NCI-H2196 treated with DMSO at 0.1 percent for 48 hours (cell line): Measurements from ENCODE around the gene GRM7.

Experiments
- DNase-seq: peaks from one replicate; lab custom pipeline; 2025; ENCODE audit not compliant: unreplicated experiment; lab: John Stamatoyannopoulos, UW

GRM7 gene

DNA sequence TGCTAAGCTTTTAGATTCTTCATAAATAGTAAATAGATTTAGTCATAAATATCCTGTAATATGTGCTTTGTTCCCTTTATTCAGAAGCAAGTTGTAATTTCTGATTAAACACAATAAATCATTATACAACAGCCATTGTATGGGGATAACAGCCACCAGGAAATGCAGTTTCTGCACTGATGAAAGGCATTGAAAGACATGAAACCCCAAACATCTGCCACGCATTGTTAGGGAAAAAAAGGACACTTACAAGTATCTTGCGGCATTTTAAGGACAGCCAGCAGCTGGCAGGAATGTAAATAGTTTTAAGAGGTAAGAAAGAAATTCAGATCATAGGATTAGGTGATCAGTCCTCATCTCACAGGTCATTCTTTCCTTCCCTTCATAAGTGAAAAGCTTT, 839.6 kb downstream of the GRM7 start:
- DNase-seq = no peak

DNA sequence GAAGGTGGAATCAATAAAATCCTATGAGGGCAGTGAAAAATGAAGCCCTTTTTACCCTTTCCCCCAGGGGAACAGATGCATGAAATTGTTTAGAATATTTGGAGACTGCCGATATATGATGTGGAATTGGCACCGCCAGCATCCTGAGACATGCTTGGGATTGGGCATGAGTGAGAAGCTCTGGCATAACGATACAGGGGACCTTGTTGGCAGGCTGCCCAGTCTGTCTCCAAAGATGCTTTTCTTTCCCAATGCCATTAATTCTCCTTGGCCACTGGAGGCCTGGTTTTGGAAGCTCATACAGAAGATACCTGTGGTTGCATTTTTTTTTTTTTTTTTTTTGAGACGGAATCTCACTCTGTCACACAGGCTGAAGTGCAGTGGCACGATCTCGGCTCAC, 840.1 kb downstream of the GRM7 start:
- no peak for DNase-seq

DNA sequence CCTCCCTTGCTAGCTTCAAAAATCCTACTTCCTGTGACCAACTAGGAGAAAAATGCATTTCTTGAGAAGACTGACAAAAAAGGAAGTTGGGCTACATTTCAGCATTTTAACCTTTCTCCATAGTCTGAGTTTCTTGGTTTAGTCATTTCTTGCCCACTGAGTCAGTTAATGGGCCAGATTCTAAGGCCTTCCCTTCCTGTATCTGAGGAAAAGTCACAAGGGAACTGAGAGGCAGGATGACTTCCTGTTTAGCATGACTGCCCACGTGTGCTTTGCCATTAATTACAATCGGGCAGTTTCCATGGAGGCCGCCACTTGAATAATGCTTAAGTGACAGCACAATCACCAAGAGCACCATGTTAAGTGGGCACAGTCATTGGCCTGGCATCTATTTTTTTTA, 846.3 kb downstream of the GRM7 start:
- DNase-seq = no peak

DNA sequence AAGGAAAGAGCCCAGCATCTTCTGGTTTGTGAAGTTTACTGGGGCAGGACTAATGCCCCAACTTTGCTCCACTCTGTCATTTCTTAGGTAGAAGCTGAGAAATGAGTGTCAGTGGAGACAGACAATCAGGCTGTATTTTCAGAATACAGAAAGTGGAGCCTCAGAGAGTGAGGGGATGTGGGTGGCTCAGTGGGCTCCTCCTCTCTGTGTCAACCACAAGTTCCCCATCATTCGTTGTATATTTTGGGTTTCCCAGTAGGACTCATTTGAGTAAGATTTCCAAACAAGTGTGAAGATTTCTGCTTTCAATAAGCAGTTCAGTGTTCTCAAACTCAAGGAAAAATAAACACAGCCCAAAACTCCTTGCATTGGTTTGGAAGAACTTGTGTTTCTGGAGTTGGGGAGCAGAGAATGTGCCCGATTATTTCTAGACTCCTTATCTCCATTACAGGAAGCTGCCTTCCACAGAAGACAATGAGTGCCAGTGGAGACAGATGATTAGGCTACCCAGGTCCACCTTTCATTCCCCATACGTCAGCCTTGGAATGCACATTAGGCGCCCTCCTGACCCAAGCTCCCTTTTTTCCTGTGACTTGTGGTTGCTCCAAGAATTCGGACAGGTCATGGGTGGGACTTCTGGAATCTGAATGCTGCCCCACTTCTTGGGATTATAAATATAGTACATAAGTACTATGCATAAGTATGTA, 848.6 kb downstream of the GRM7 start:
- no peak for DNase-seq

DNA sequence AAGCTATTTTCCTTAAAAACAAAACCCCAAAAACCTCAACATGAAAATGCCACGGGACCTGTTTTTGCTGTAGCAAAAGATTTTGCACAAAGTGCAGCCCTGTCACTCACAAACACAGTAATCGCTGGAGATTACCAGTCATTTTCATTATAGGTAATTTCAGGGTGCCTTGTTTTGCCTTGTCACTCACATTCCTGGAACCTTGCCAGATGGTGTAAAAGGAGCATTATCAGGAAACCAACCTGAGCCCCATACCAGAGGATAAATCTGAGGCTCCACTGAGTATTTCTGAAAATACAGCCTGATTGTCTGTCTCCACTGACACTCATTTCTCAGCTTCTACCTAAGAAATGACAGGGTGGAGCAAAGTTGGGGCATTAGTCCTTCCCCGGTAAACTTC, 849.4 kb downstream of the GRM7 start:
- no peak for DNase-seq

DNA sequence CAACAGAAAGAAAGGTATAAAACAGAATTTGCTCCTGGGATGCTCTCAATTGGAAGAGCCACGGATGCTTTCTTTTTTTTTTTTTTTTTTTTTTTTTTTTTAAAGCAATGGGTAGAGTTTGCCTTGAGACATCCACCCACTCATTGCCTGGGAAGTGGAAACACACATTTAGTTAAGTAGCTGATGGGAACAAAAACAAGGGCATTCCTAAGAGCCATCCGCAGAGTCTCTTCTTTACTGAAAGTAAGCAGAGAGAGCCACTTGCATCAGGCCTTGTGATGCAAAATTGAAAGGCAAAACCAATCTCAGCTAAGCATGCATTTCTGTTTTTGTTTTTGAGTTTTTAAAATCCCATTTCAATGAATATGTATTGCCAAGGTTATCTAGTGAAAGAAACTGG, 852.8 kb downstream of the GRM7 start:
- no peak for DNase-seq

DNA sequence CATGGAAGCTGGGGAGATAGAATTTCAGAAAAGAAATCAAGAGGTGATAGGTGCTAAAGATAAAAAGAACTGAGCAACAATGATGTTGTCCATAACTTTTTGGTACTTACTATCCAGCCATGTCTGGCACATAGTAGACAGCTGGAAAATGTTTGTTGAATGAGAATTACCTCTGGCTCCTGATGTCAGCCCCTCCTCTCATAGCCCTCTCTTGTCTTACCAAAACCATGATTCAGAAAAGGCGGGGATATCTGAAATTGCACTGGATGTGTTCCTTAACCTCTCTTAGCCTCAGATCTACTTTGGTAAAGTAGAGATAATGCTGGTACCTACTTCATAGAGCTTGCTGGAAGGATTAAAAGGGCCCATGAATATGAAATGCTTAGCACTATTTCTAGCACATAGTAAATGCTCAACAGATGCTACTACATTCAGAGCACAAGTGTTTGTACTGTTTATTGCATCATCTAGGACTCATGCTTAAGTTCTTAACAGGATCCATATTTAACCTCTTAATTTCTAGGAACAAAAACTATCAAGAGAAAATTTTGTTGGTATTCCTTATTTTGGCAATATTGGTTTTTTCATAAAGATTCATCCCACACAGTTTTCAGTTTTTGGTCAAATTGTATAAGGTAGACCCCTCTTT, 859.9 kb downstream of the GRM7 start:
- no peak for DNase-seq

DNA sequence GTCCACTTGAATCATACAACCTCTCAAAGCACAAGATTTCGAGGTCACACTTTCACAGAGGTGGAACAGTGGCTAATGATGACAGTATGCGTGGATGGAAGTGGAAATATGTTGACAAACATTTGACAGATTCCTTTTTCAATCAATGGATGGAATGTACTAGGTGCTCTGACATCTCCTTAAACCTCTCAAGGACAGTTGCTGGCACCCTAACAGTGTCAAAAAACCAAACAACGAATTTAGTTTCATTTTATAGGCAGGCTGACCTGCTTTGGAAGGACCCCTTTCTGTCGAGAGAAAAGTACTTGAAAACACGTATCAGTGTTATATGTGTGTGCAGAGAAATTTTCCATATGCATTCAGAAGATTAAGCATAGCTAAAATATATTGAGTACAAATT, 861.0 kb downstream of the GRM7 start:
- no peak for DNase-seq

DNA sequence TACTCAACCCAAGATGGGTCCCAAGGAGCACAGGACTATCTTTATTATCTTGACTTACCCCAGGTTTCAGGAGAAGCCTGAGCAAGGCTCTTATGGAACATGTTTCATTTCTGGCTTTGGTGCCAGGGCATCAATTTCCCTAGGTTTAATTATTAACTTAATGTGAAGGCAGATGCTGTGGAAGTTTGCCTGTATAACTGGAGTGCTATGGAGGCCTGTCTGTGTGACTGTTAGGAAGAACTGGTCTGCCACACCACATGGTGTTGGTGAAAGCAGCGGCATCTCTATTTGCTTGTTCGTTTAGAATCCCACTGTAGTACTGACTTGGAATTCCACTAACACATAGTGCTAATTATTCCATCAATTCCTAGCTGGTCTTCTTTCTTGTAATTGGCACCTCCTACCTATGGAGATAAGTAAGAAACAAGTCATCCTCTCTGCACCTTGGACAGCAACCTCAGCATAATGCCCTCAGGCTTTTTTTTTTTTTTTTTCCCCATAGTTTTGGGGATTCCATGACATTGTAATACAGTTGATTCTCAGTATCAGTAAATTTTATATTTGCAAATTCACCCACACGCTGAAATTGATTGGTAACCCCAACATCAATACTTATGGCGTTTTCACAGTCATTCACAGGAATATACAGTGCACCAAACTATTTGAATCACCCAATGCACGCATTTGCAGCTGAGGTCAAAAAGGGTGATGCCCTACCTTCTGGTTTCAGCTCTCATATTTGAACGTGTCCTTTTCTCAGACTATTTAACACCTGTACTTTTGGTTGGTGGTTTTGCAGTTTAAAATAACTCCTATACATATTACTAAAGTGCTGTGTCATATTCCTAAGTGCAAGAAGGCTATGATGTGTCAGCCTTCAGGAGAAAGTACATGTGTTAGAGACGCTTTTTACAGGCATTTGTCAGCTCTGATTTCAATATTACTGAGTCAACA, 867.9 kb downstream of the GRM7 start:
- no peak for DNase-seq

DNA sequence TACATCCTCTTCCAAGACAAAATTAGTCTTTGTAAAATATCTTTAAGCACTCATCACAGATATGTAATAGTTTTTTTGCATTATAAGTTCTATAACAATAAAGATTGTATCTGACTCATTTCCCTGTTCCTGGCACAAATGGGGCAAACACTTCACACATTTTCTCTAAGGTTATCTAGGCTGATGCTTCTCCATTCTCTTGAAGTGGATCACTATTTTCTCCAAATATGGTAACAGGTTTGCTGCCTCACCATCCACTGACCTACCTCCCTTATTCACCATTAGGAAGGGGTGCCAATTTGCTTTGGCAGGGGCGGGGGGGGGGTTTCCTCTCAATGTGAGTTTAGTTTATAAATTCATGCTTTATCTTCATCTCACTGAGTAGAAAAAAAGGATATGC, 873.0 kb downstream of the GRM7 start:
- no peak for DNase-seq

DNA sequence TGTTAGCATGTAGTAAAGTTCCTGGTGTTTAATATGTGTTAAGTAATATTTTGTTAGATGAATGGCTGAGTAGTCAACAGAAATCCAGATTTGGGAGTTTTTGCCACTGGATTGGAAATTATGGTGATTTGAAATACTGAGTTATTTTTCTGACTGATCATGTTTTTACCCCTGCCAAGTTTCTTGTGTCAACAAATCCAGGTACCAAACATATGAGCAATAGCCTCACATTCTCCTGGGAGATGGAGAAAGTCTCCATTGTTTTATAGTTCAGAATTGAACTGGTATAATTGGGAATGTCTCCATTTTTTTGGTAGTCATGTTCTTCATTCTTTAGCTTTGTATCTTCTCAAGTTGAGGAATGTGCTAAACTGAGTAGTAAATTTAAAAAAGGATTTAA, 873.5 kb downstream of the GRM7 start:
- no peak for DNase-seq

DNA sequence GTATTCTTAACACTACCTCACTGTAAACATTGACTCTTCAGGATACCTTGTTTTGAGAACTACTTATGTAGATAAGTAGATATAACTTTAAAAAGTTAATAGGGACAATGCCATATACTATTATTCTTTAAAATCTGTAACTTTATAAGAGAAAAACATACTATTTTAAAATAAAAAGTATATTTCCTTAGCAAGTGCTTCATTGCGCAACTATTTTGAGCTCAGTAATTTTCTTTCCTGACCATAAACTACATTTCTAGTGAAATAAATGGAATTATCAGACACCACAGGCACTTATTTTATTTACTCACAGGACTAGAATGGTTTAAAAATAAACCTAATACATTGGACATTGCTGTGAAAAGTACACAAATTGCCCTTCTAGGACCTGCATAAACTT, 876.3 kb downstream of the GRM7 start:
- no peak for DNase-seq

DNA sequence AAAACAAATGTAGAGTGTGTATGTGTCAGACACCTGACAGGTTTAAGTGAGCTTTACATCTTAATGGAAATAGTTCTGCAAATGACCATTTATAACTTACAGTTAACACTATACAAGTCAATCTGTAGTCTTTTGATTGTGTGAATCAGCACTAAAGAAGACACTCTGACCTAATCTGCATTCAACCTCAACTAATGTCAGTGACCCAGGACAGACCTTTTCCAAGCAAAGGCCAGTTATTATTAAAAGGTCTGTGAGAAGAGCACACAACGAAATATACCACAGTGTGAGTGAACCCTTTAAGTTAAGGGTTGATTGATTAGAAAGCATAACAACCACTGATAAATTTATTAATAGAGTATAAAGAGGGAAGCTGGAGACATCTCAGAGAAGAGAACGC, 878.8 kb downstream of the GRM7 start:
- no peak for DNase-seq

DNA sequence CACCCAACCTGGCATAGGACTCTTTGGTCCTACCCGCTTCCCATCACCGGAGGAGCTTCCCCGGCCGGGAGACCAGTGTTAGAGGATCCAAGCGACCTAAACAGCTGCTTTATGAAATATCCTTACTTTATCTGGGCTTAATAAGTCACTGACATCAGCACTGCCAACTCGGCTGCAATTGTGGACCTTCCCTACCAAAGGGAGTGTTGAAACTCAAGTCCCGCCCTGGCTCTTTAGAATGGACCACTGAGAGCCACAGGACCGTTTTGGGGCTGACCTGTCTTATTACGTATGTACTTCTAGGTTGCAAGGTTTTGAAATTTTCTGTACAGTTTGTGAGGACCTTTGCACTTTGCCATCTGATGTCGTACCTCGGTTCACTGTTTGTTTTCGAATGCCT, 879.5 kb downstream of the GRM7 start:
- no peak for DNase-seq

DNA sequence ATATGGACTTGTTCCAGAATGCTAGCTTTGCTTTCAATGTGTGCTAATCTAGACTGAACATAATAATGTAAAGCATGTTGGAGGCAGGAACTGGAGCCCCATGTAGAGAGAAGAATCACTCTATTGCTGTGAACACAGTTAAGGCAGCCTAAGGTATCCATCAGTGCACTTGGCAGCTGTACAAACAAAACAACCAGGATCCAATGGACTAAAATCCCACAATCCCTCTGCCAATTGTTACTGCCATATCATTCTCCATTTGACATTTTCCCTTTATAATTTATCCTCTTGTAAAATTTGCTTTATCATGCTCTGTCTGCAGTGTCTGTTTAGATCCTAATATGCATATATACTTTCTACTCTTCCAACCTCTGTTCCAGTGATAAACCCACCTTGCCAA, 883.9 kb downstream of the GRM7 start:
- DNase-seq = no peak

DNA sequence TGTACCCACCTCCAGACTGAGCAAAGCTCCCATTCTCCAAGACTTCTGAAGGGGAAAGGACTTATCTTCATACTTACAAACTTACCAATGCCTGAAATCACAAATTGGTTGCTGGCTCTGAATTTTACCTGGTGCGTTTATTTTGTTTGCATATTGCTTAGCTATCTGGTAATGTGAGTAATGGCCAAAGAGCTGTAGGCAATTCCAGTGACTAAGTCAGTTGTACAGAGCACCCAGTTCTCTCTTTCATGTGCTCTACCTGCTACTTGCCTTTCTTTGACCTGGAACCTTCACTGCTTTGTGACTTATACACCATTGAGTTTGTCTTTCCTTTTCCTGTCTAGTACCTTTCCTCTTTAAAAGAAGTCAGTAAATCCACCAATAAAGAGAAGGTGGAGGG, 884.8 kb downstream of the GRM7 start:
- no peak for DNase-seq

DNA sequence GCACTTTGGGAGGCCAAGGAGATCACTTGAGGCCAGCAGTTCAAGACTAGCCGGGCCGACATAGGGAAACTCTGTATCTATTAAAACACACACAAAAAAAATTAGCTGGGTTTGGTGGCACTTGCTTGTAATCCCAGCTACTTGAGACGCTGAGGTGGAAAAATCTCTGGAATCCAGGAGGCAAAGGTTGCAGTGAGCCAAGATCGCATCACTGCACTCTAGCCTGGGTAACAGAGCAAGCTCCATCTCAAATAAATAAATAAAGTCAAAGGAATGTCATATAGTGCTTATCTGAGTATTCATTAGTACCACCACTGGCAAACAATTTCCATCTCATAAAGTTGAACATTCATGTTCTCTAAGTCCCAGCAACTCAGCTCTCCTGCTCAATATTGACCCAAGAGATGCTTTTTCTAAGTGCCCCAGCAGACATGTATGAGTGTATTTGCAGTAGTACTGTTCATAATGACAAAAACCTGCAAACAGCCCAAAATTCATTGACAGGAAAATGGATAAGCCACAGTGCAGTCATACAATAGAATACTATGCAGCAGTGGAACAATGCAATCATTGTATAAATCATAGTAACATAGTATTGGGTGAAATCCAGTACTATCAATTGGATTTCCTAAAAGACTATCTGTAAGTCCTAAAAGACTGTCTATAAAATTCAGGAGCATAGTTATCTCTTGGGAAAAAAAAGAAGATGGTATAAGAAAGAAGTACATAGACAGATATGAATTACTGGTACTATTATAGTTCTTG, 889.2 kb downstream of the GRM7 start:
- no peak for DNase-seq

DNA sequence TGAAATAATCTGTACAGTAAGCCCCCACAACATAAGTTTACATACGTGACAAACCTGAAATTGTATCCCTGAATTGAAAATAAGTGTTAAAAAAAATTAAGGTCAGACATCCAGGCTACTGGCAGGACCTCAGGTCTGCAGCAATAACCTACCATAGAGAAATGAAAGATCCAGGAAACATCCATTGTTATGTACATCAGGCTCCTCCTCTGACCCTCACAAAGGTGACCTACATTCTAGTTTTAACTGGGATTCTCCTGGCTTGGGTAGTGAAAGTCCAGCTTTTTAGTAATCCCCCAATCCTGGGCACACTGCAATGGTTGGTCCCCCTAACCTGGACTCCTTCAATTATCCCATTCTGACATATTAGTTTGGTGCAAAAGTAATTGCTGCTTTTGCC, 891.1 kb downstream of the GRM7 start:
- no peak for DNase-seq

DNA sequence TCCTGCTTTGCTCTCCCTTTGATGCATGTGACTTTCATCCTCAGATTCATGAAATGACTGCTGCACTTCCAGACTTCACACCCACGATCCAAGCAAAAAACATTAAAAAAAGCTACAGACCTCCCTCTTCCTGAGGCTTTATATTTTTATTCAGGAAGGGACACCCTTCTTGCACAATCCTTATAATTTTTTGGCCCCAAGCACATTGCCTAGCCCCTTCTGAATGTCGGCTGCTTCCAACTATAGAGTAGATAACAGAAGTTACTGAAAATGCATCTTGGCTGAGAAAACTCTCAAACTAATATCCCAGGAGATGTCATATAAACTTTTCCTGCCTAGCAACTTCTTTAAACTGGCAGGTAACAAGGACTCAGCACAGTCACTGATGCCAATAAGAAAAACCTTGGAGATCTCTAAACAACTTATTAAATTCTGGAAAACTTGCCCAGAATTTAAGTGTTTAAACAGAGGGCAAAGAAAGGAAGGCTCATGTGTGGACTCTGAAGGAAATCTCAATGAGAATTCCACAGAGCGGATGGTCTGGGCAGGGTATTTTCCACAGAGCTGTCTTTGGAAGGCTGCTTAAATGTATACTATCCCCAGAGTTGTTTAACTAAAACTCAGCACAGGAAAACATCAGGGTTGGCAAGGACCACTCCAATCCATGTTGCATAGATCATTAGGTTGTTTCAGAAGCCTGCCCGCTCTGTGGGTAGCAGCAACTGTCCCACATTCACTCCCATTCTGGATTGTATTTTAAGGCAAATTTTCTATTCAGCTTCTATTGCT, 893.9 kb downstream of the GRM7 start:
- DNase-seq = no peak

DNA sequence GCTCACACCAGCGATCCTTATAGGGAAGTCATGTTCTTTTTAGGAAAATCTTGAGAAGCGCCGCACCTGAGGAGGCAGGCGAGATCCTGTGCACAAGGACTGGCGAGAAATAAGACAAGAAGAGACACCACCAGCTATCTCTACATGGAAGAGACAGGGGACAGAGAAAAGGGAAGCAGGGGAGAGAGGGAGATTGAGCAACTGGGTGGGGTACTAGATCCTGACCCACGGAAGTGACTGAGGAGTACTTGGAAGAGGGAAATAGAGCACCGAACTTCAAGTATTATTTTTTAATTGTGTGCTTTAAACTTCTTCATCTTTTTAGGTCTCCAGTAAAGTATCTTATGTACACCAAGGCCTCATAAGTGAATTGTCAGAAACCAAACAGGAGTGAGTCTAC, 898.7 kb downstream of the GRM7 start:
- no peak for DNase-seq
